Caco-2 (cell line): ENCODE data around the gene KIRREL3. TPM values are rescaled to one million over a fixed set of nuclear protein-coding genes. Genes with fewer than 3 reads are reported as not detected.

Experiments used
- BruUV-seq: library from RNA; stranded (reverse); fragments of 400-500 nt; replicated peaks from 2 replicates; lab custom pipeline; 2021; lab: Mats Ljungman, UMichigan
- CTCF ChIA-PET: fragments of 300-600 bp; sonication (Branson Sonifier 250); formaldehyde crosslinking; loops from one replicate; lab custom pipeline; 2022; ENCODE audit warnings: antibody characterized with exemption; lab: Charles Lee
- POLR2A ChIA-PET: fragments of 300-600 bp; sonication (Branson Sonifier 250); formaldehyde crosslinking; loops from one replicate; lab custom pipeline; 2022; ENCODE audit warnings: antibody characterized with exemption; lab: Charles Lee
- DNase-seq, 2 experiments: peaks; one replicate each; pipeline versions ENCODE4 v3.0.0 to v3.0.0-alpha.2; 2020 to 2022
- H3K27me3 ChIP-seq: replicated peaks from 2 replicates; pipeline ENCODE4 v1.6.0; 2011; ENCODE audit warnings: low read length; ENCODE audit not compliant: control insufficient read depth, insufficient read depth
- H3K36me3 ChIP-seq: 2 replicates; pipeline ENCODE4 v1.5.1; 2011; ENCODE audit warnings: low read length; ENCODE audit not compliant: control insufficient read depth, insufficient read depth
- H3K4me1 ChIP-seq: fragments of 250-450 bp; sonication (Bioruptor Pico); 2 replicates; pipeline ENCODE4 v1.5.1; 2020; ENCODE audit warnings: mild to moderate bottlenecking
- H3K4me3 ChIP-seq: 2 replicates; pipeline ENCODE4 v1.5.1; 2011; ENCODE audit warnings: low read depth, mild to moderate bottlenecking, control low read depth, low read length
- H3K9me3 ChIP-seq: fragments of 250-450 bp; sonication (Bioruptor Pico); 2 replicates; pipeline ENCODE4 v1.5.1; 2020; ENCODE audit warnings: mild to moderate bottlenecking, moderate library complexity
- H3K27ac Mint-ChIP-seq: one replicate; pipeline ENCODE4 v1.8.0; 2022; ENCODE audit warnings: mixed read lengths; ENCODE audit not compliant: unreplicated experiment
- H3K27me3 Mint-ChIP-seq: one replicate; pipeline ENCODE4 v1.8.0; 2022; ENCODE audit warnings: mixed read lengths; ENCODE audit not compliant: insufficient read depth, unreplicated experiment
- H3K36me3 Mint-ChIP-seq: one replicate; pipeline ENCODE4 v1.8.0; 2022; ENCODE audit warnings: mild to moderate bottlenecking, mixed read lengths; ENCODE audit not compliant: insufficient read depth, unreplicated experiment
- H3K4me1 Mint-ChIP-seq: one replicate; pipeline ENCODE4 v1.8.0; 2022; ENCODE audit warnings: low read depth, mixed read lengths; ENCODE audit not compliant: unreplicated experiment
- H3K4me3 Mint-ChIP-seq: one replicate; pipeline ENCODE4 v1.8.0; 2022; ENCODE audit warnings: mild to moderate bottlenecking, moderate library complexity, mixed read lengths; ENCODE audit not compliant: unreplicated experiment
- H3K9me3 Mint-ChIP-seq: one replicate; pipeline ENCODE4 v1.8.0; 2022; ENCODE audit warnings: mixed read lengths; ENCODE audit not compliant: unreplicated experiment
- intact Hi-C: fragments of 100-400 bp; cut with micrococcal nuclease; formaldehyde crosslinking; loops from one replicate; pipeline ENCODE4 v1.10.0; 2022; ENCODE audit not compliant: unreplicated experiment
- total RNA-seq: library from RNA; stranded (reverse); gene quantifications from 2 replicates; pipeline ENCODE4 v1.2.3, GENCODE V29; 2022
- TF ChIP-seq, protein P1 (sequence below), 2 experiments: fragments of 200-600 bp in 1 of 2; IDR thresholded peaks; 1 replicate in 1 of 2; 2 replicates in 1 of 2; pipeline versions ENCODE4 v1.5.1 to v1.8.0; 2011 to 2022; ENCODE audit warnings: antibody characterized with exemption in 1 of 2, control low read depth in 1 of 2, inconsistent platforms in 1 of 2, low read depth in 1 of 2, low read length in 1 of 2, mild to moderate bottlenecking in 1 of 2, moderate library complexity in 1 of 2; ENCODE audit not compliant: insufficient read depth in 1 of 2, severe bottlenecking in 1 of 2, unreplicated experiment in 1 of 2

Gene KIRREL3
- total RNA-seq, 1 experiment from 2014 or later = not detected

DNA sequence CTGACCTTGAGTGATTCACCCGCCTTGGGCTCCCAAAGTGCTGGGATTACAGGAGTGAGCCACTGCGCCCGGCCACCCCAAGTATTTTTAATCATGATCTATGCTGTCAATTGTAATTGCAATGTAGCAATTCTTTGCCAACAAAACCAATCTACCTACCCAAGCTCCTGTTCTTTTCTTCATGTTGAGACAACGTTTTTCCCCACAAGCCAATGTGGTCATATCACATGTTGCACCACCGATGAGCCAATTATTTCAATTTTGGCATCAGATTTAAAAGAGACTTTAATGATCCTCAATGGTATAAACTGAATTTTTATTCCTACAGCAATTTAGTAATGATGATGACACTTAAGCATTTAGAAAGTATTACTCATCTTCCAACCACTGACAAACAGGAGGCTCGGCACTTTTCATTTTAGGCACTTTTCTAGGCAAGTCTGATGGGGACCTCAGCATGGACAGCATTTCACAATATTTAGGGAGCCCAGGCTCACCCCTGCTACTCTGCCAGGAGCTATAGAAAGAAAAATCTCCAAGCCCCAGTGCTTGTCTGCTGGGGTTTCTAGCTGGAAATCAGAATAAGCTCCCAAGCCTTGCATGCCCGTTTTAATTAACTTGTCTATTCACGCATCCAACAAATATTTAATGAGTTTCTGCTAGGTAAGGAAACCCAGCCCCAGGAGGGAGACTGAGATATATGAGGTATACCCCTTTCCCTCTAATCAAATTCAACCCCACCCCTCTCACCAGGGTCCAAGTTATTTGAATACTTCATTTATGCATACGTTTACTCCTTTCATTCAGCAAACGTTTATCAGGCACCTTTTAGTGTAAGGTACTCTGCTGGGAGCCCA, 353.6 kb downstream of the KIRREL3 start:
- ChIA-PET CTCF (no interaction called here), POLR2A (no interaction called here)
- Mint-ChIP-seq H3K36me3 (no peaks in the 10 kb centered on the region), H3K9me3 (no peaks in the 10 kb centered on the region), H3K27ac (no peak overlapping the region), H3K4me3 (no peak overlapping the region), H3K27me3 (peaks cover 14% of the 10 kb centered on the region), H3K4me1 (no peaks in the 10 kb centered on the region)
- Histone ChIP-seq H3K4me3 (no peak overlapping the region), H3K27me3 (no peaks in the 10 kb centered on the region), H3K9me3 (no peaks in the 10 kb centered on the region), H3K4me1 (no peaks in the 10 kb centered on the region), H3K36me3 (no peaks in the 10 kb centered on the region)
- intact Hi-C loops = no loop called here
- no TSS peak for BruUV-seq
- no peak for DNase-seq
- TF ChIP-seq, protein P1, sequence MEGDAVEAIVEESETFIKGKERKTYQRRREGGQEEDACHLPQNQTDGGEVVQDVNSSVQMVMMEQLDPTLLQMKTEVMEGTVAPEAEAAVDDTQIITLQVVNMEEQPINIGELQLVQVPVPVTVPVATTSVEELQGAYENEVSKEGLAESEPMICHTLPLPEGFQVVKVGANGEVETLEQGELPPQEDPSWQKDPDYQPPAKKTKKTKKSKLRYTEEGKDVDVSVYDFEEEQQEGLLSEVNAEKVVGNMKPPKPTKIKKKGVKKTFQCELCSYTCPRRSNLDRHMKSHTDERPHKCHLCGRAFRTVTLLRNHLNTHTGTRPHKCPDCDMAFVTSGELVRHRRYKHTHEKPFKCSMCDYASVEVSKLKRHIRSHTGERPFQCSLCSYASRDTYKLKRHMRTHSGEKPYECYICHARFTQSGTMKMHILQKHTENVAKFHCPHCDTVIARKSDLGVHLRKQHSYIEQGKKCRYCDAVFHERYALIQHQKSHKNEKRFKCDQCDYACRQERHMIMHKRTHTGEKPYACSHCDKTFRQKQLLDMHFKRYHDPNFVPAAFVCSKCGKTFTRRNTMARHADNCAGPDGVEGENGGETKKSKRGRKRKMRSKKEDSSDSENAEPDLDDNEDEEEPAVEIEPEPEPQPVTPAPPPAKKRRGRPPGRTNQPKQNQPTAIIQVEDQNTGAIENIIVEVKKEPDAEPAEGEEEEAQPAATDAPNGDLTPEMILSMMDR (IDR thresholded peaks at IDR 0.05; ENCODE audit: insufficient read depth in 1 of 2, low read depth in 1 of 2, low read length in 1 of 2, severe bottlenecking in 1 of 2, unreplicated experiment in 1 of 2) = no peak

DNA sequence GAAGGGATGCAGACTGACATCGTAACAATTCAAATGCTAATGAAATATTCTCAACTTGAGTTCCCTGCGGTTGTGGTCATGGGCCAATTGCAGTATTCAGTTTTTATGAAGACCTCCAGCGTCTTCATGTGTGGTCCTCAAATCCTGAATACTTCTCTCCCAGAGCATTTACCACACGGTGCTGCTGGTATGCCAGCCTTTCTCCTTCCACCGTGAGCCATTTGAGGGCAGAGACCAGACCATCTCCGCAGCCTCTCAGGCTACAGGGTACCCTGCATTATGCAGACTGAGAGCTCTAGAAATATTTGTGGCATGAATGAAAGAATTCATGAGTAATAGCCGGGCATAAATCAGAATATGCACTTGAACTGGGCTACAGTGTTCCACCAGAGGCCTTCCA, 355.4 kb downstream of the KIRREL3 start:
- no peaks in the 10 kb centered on the region for H3K36me3 Mint-ChIP-seq
- H3K4me3 Mint-ChIP-seq = no peak overlapping the region
- no peaks in the 10 kb centered on the region for H3K9me3 Mint-ChIP-seq
- H3K27me3 Mint-ChIP-seq = peaks cover 13% of the 10 kb centered on the region
- no peak for DNase-seq
- no peaks in the 10 kb centered on the region for H3K9me3 ChIP-seq
- H3K4me1 Mint-ChIP-seq = no peaks in the 10 kb centered on the region
- no peak overlapping the region for H3K27ac Mint-ChIP-seq
- POLR2A ChIA-PET = no interaction called here
- TF ChIP-seq, protein P1 (IDR thresholded peaks at IDR 0.05; ENCODE audit: insufficient read depth in 1 of 2, low read depth in 1 of 2, low read length in 1 of 2, severe bottlenecking in 1 of 2, unreplicated experiment in 1 of 2) = no peak
- intact Hi-C loops = no loop called here
- no peaks in the 10 kb centered on the region for H3K27me3 ChIP-seq
- H3K4me3 ChIP-seq = no peak overlapping the region
- no peaks in the 10 kb centered on the region for H3K4me1 ChIP-seq
- CTCF ChIA-PET = no interaction called here
- no peaks in the 10 kb centered on the region for H3K36me3 ChIP-seq
- BruUV-seq = no TSS peak

DNA sequence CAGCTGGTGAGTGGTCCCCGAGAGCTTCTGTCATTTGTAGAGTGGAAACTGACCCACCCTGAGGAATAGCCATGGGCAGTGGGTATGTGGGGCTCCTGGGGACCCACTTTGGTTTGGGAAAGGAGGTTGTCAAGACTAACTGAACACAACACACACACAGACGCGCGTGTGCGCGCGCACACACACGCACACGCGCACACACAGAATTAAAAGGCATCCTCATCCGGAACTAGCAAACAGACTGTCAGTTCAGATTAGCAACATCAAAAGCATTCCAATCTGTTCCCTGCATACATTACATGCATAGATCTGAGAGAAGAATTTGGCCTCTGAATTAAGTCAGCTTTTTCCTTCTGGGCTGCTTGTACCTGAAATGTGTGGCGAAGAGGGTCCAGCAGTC, 360.4 kb downstream of the KIRREL3 start:
- Histone ChIP-seq H3K27me3 (no peaks in the 10 kb centered on the region; the same call in 1 of the 2 replicates), H3K9me3 (no peaks in the 10 kb centered on the region), H3K4me1 (no peaks in the 10 kb centered on the region; the same call in 1 of the 2 replicates), H3K36me3 (no peaks in the 10 kb centered on the region), H3K4me3 (no peak overlapping the region)
- TF ChIP-seq, protein P1 (IDR thresholded peaks at IDR 0.05; ENCODE audit: insufficient read depth in 1 of 2, low read depth in 1 of 2, low read length in 1 of 2, severe bottlenecking in 1 of 2, unreplicated experiment in 1 of 2) = no peak
- Mint-ChIP-seq H3K36me3 (no peaks in the 10 kb centered on the region), H3K27ac (no peak overlapping the region), H3K27me3 (peaks cover 16% of the 10 kb centered on the region), H3K4me1 (no peaks in the 10 kb centered on the region), H3K4me3 (no peak overlapping the region), H3K9me3 (no peaks in the 10 kb centered on the region)
- ChIA-PET CTCF (interaction anchor here (0.6 kb wide), 1 partner anchor 1803 kb away, joined by 4 read pairs; no protein-coding TSS in a partner anchor), POLR2A (no interaction called here)
- DNase-seq = no peak
- BruUV-seq = no TSS peak
- intact Hi-C loops = no loop called here
